Fibroblast of lung (primary cell): ENCODE results near the gene PVALB. TPM values are rescaled to one million over a fixed set of nuclear protein-coding genes. Genes with fewer than 3 reads are reported as not detected.

ENCODE experiments used
- DNase-seq, 2 donors: peaks; one replicate each; pipeline versions ENCODE4 v3.0.0 to v3.0.0-alpha.2; 2010; ENCODE audit warnings: low read depth in 2 of 2
- H2AFZ ChIP-seq: 2 replicates; pipeline ENCODE4 v1.5.1; 2012; ENCODE audit warnings: low read length, control low read depth, inconsistent platforms
- H3K27ac ChIP-seq: 2 replicates; pipeline ENCODE4 v1.5.1; 2011; ENCODE audit warnings: low read length, control low read depth; ENCODE audit not compliant: insufficient read depth
- H3K27me3 ChIP-seq: 2 replicates; pipeline ENCODE4 v1.5.1; 2011; ENCODE audit warnings: mild to moderate bottlenecking, low read length; ENCODE audit not compliant: control insufficient read depth, insufficient read depth
- H3K36me3 ChIP-seq: 2 replicates; pipeline ENCODE4 v1.5.1; 2011; ENCODE audit warnings: low read length; ENCODE audit not compliant: control insufficient read depth, insufficient read depth
- H3K4me1 ChIP-seq: 2 replicates; pipeline ENCODE4 v1.5.1; 2011; ENCODE audit warnings: low read length; ENCODE audit not compliant: control insufficient read depth, insufficient read depth; ENCODE audit errors: extremely low read depth
- H3K4me2 ChIP-seq: 2 replicates; pipeline ENCODE4 v1.5.1; 2011; ENCODE audit warnings: low read length, control low read depth; ENCODE audit not compliant: insufficient read depth; ENCODE audit errors: extremely low read depth
- H3K4me3 ChIP-seq, 4 experiments: fragments of 200-600 bp in 1 of 4; sonication (generic) in 1 of 4; replicated peaks in 1 of 4; 2 replicates each; pipeline ENCODE4 v1.5.1; 2011 to 2016; ENCODE audit warnings: low read length in 4 of 4, low read depth in 3 of 4, mild to moderate bottlenecking in 3 of 4, control low read depth in 2 of 4, inconsistent platforms in 1 of 4, mixed read lengths in 1 of 4; ENCODE audit not compliant: insufficient read depth in 1 of 4; ENCODE audit errors: control extremely low read depth in 1 of 4
- H3K79me2 ChIP-seq: 2 replicates; pipeline ENCODE4 v1.5.1; 2012; ENCODE audit warnings: mild to moderate bottlenecking, low read length, inconsistent platforms; ENCODE audit not compliant: control insufficient read depth, insufficient read depth
- H3K9ac ChIP-seq: 2 replicates; pipeline ENCODE4 v1.5.1; 2011; ENCODE audit warnings: mild to moderate bottlenecking, low read length, control low read depth; ENCODE audit not compliant: insufficient read depth
- H3K9me3 ChIP-seq: 2 replicates; pipeline ENCODE4 v1.5.1; 2012; ENCODE audit warnings: low read depth, low read length; ENCODE audit not compliant: control insufficient read depth, insufficient read depth
- H4K20me1 ChIP-seq: 2 replicates; pipeline ENCODE4 v1.5.1; 2011; ENCODE audit warnings: low read length; ENCODE audit not compliant: control insufficient read depth, insufficient read depth; ENCODE audit errors: extremely low read depth
- EZH2 ChIP-seq: IDR thresholded peaks from 2 replicates; pipeline ENCODE4 v1.5.1; 2012; ENCODE audit warnings: low read length, control low read depth, mild to moderate bottlenecking; ENCODE audit errors: missing control alignments
- polyA plus RNA-seq, 2 donors: library from polyadenylated mRNA; depleted of rRNA in 1 of 2; stranded (reverse) in 1 of 2; unstranded in 1 of 2; fragments of >200 nt; gene quantifications; 2 replicates each; pipeline ENCODE4 v1.2.1, GENCODE V29; 2011 to 2012; ENCODE audit warnings: missing spikeins in 1 of 2
- total RNA-seq: library from RNA; depleted of rRNA; stranded (reverse); fragments of >200 nt; gene quantifications from 2 replicates; pipeline ENCODE4 v1.2.1, GENCODE V29; 2014
- TF ChIP-seq, protein P1 (sequence below), 2 donors: IDR thresholded peaks in 1 of 2; conservative IDR thresholded peaks in 1 of 2; 1 replicate in 1 of 2; 2 replicates in 1 of 2; pipeline ENCODE4 v1.5.1; 2011 to 2012; ENCODE audit warnings: low read length in 2 of 2, control low read depth in 1 of 2, inconsistent platforms in 1 of 2, low read depth in 1 of 2, mild to moderate bottlenecking in 1 of 2

Gene PVALB
- total and polyA plus RNA-seq, 2 donors (not counting 1 experiment from before 2014, with no cell fraction given): not detected

DNA sequence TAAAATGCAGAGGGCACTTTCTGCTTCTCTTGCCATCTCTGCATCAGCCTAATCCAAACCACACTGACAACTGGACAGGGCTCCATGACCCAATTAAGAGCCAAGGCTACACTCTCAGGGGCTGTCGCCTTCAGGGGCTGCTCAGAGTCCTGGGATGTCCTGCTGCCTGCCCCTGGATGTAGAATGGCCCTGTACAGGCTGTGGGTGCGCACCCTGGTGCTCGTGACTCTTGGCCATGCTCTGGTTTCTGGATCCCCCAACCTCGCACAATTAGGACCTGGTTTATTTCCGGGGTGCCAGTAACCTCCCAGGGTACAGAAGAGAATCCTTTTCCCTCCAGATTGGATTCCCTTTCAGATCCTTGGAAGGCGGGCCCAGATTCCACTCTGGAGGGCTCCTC is 52.2 kb downstream of the PVALB start:
- no peak overlapping the region for H3K9ac ChIP-seq
- TF ChIP-seq, protein P1, sequence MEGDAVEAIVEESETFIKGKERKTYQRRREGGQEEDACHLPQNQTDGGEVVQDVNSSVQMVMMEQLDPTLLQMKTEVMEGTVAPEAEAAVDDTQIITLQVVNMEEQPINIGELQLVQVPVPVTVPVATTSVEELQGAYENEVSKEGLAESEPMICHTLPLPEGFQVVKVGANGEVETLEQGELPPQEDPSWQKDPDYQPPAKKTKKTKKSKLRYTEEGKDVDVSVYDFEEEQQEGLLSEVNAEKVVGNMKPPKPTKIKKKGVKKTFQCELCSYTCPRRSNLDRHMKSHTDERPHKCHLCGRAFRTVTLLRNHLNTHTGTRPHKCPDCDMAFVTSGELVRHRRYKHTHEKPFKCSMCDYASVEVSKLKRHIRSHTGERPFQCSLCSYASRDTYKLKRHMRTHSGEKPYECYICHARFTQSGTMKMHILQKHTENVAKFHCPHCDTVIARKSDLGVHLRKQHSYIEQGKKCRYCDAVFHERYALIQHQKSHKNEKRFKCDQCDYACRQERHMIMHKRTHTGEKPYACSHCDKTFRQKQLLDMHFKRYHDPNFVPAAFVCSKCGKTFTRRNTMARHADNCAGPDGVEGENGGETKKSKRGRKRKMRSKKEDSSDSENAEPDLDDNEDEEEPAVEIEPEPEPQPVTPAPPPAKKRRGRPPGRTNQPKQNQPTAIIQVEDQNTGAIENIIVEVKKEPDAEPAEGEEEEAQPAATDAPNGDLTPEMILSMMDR (conservative IDR thresholded peaks at IDR 0.05 in 1 of 2, IDR thresholded peaks at IDR 0.05 in 1 of 2; ENCODE audit: low read depth in 1 of 2, low read length in 2 of 2): no peak
- no peak for TF ChIP-seq EZH2

DNA sequence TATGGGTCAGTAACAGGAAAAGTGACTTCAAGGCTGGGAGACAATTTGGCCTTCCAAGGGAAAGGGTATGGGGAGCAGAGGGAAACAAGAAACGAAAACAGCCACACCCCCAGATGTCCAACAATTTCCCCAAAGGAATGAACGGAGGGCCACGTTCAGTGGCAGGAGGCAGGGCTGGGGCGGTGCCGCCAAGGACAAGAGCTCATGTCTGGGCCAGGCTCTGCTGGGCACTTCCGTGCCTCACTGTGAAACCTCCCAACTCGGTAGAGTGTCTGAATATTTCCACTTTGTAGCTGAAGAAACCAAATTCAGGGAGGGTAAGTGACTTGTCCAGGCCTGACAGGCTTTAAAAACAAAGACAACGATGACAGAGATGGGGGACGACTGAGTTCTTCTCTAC is 52.8 kb downstream of the PVALB start:
- Histone ChIP-seq H3K9ac (no peak overlapping the region), H3K27me3 (no peaks in the 10 kb centered on the region), H3K4me3 (no peak overlapping the region), H3K4me2 (no peak overlapping the region), H3K4me1 (no peaks in the 10 kb centered on the region), H3K9me3 (no peaks in the 10 kb centered on the region), H2AFZ (no peak overlapping the region), H3K36me3 (no peaks in the 10 kb centered on the region), H3K27ac (no peak overlapping the region), H3K79me2 (no peaks in the 10 kb centered on the region), H4K20me1 (no peaks in the 10 kb centered on the region)
- no peak for DNase-seq
- no peak for TF ChIP-seq EZH2
- TF ChIP-seq, protein P1 (conservative IDR thresholded peaks at IDR 0.05 in 1 of 2, IDR thresholded peaks at IDR 0.05 in 1 of 2; ENCODE audit: low read depth in 1 of 2, low read length in 2 of 2): no peak

More for the DNA sequence above, 52.2 kb downstream of the PVALB start:
- DNase-seq: no peak
- H2AFZ ChIP-seq: no peak overlapping the region
- no peak overlapping the region for H3K27ac ChIP-seq
- H3K27me3 ChIP-seq: no peaks in the 10 kb centered on the region
- no peak overlapping the region for H3K4me3 ChIP-seq
- no peaks in the 10 kb centered on the region for H3K79me2 ChIP-seq
- no peaks in the 10 kb centered on the region for H3K4me1 ChIP-seq
- no peak overlapping the region for H3K4me2 ChIP-seq
- no peaks in the 10 kb centered on the region for H3K9me3 ChIP-seq
- no peaks in the 10 kb centered on the region for H4K20me1 ChIP-seq
- H3K36me3 ChIP-seq: no peaks in the 10 kb centered on the region

DNA sequence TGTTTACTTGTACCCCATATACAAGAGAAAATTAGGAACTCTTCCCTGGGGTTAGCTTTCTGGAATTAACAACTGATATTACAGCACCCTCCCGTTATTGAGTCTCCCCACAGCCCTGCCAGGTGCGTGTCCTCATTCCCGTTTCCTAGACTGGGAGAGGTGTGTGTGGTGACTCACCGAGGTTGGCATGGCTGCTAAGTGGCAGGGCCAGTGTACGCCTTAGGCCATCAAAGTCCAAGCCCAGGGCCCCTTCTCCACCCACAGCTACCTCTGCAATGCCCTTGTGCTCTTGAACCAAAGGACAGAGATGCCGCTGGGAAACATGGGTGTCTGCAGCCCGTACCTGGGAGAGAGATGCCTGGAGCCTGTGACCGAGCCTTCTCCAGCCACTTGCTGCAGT is 53.3 kb downstream of the PVALB start:
- Histone ChIP-seq H3K9ac (no peak overlapping the region), H3K27ac (no peak overlapping the region), H2AFZ (no peak overlapping the region), H3K4me2 (no peak overlapping the region), H3K79me2 (no peaks in the 10 kb centered on the region), H3K9me3 (no peaks in the 10 kb centered on the region), H3K4me3 (no peak overlapping the region), H3K27me3 (no peaks in the 10 kb centered on the region), H4K20me1 (no peaks in the 10 kb centered on the region), H3K4me1 (no peaks in the 10 kb centered on the region), H3K36me3 (no peaks in the 10 kb centered on the region)
- no peak for TF ChIP-seq EZH2
- TF ChIP-seq, protein P1 (conservative IDR thresholded peaks at IDR 0.05 in 1 of 2, IDR thresholded peaks at IDR 0.05 in 1 of 2; ENCODE audit: low read depth in 1 of 2, low read length in 2 of 2): no peak
- no peak for DNase-seq
